H1 (cell line): ENCODE data around the gene PCNX1. TPM values are rescaled to one million over a fixed set of nuclear protein-coding genes. Genes with fewer than 3 reads are reported as not detected.

Source experiments
- CTCF ChIA-PET: fragments of 300-600 bp; sonication (Branson Sonifier 250); formaldehyde crosslinking; loops from one replicate; lab custom pipeline; 2021; ENCODE audit not compliant: partially characterized antibody; lab: Charles Lee
- POLR2A ChIA-PET: fragments of 300-600 bp; sonication (Branson Sonifier 250); formaldehyde crosslinking; loops from one replicate; lab custom pipeline; 2021; ENCODE audit warnings: inconsistent platforms; ENCODE audit not compliant: partially characterized antibody; lab: Charles Lee
- DNase-seq, 2 experiments: peaks; one replicate each; pipeline versions ENCODE4 v3.0.0 to v3.0.0-alpha.2; 2010 to 2022; ENCODE audit warnings: low spot score in 2 of 2, low read depth in 1 of 2, mixed read lengths in 1 of 2
- FAIRE-seq: peaks from 2 replicates; lab custom pipeline; 2011; peaks lifted over from hg19 to GRCh38; lab: Jason Lieb, UNC
- H2AFZ ChIP-seq: 2 replicates; pipeline ENCODE4 v1.8.1; 2012; ENCODE audit warnings: low read length, inconsistent platforms
- H2AK5ac ChIP-seq: 2 replicates; pipeline ENCODE4 v1.6.1; 2013; ENCODE audit warnings: low read depth, low read length
- H2BK120ac ChIP-seq: replicated peaks from 2 replicates; pipeline ENCODE3; 2013; ENCODE audit warnings: low read depth, low read length, inconsistent platforms
- H2BK12ac ChIP-seq: 2 replicates; pipeline ENCODE4 v1.6.1; 2013; ENCODE audit warnings: low read depth, low read length
- H2BK15ac ChIP-seq: 2 replicates; pipeline ENCODE4 v1.6.1; 2013; ENCODE audit warnings: low read length
- H2BK20ac ChIP-seq: 2 replicates; pipeline ENCODE4 v1.6.1; 2013; ENCODE audit warnings: low read length
- H2BK5ac ChIP-seq: 2 replicates; pipeline ENCODE4 v1.6.1; 2013; ENCODE audit warnings: low read depth, low read length
- H3K14ac ChIP-seq: 2 replicates; pipeline ENCODE4 v1.6.1; 2013; ENCODE audit warnings: inconsistent platforms; ENCODE audit not compliant: insufficient read length
- H3K18ac ChIP-seq: 2 replicates; pipeline ENCODE4 v1.6.1; 2013; ENCODE audit warnings: low read length; ENCODE audit errors: extremely low read depth
- H3K23ac ChIP-seq: 2 replicates; pipeline ENCODE4 v1.6.1; 2013; ENCODE audit warnings: inconsistent platforms; ENCODE audit not compliant: insufficient read length
- H3K23me2 ChIP-seq: 2 replicates; pipeline ENCODE4 v1.6.1; 2013; ENCODE audit warnings: low read depth, low read length
- H3K27ac ChIP-seq: 2 replicates; pipeline ENCODE4 v1.6.1; 2011; ENCODE audit warnings: low read depth, low read length, inconsistent platforms
- H3K27me3 ChIP-seq, 4 experiments: replicated peaks in 1 of 4; 1 replicate in 1 of 4; 2 replicates in 3 of 4; pipeline versions ENCODE4 v1.6.1 to v1.8.1; 2011 to 2013; ENCODE audit warnings: low read length in 3 of 4, mild to moderate bottlenecking in 3 of 4, inconsistent platforms in 2 of 4, mixed read lengths in 2 of 4, moderate library complexity in 1 of 4; ENCODE audit not compliant: control insufficient read depth in 3 of 4, insufficient read depth in 3 of 4; ENCODE audit errors: extremely low read depth in 1 of 4
- H3K36me3 ChIP-seq, 4 experiments: 2 replicates each; pipeline versions ENCODE4 v1.6.1 to v1.8.1; 2011 to 2013; ENCODE audit warnings: mild to moderate bottlenecking in 4 of 4, low read length in 3 of 4, moderate library complexity in 2 of 4, control low read depth in 1 of 4, inconsistent platforms in 1 of 4; ENCODE audit not compliant: insufficient read depth in 4 of 4, control insufficient read depth in 2 of 4
- H3K4ac ChIP-seq: replicated peaks from 2 replicates; pipeline ENCODE3; 2013; ENCODE audit warnings: low read length, low read depth, mixed read lengths, inconsistent platforms; ENCODE audit not compliant: insufficient read length
- H3K4me1 ChIP-seq, 4 experiments: replicated peaks in 1 of 4; 1 replicate in 1 of 4; 2 replicates in 3 of 4; pipeline versions ENCODE4 v1.6.1 to v1.8.1; 2011 to 2013; ENCODE audit warnings: low read length in 3 of 4, inconsistent platforms in 2 of 4, mixed read lengths in 1 of 4; ENCODE audit not compliant: insufficient read depth in 4 of 4, control insufficient read depth in 3 of 4
- H3K4me2 ChIP-seq, 2 experiments: 2 replicates each; pipeline versions ENCODE4 v1.6.1 to v1.8.1; 2011 to 2013; ENCODE audit warnings: low read depth in 2 of 2, low read length in 2 of 2, control low read depth in 1 of 2, inconsistent platforms in 1 of 2, mild to moderate bottlenecking in 1 of 2; ENCODE audit not compliant: insufficient read depth in 1 of 2
- H3K4me3 ChIP-seq, 4 experiments: fragments of 200-600, 300-600 bp in 1 of 4; sonication (generic), shearing (Covaris generic), sonication (Bioruptor Twin) in 1 of 4; 2 replicates each; pipeline versions ENCODE4 v1.5.1 to v1.8.1; 2011 to 2016; ENCODE audit warnings: low read length in 4 of 4, low read depth in 3 of 4, control low read depth in 2 of 4, inconsistent platforms in 2 of 4, mild to moderate bottlenecking in 2 of 4, mixed read lengths in 1 of 4, moderate library complexity in 1 of 4; ENCODE audit not compliant: insufficient read depth in 2 of 4; ENCODE audit errors: extremely low read depth in 1 of 4
- H3K56ac ChIP-seq: replicated peaks from 2 replicates; pipeline ENCODE3; 2013; ENCODE audit warnings: low read depth, mild to moderate bottlenecking, mixed read lengths, low read length, inconsistent platforms; ENCODE audit not compliant: insufficient read length
- H3K79me1 ChIP-seq: 2 replicates; pipeline ENCODE4 v1.6.1; 2013; ENCODE audit warnings: low read depth, low read length, control low read depth
- H3K79me2 ChIP-seq, 2 experiments: 2 replicates each; pipeline versions ENCODE4 v1.6.1 to v1.8.1; 2012 to 2013; ENCODE audit warnings: low read length in 2 of 2, mild to moderate bottlenecking in 2 of 2, inconsistent platforms in 1 of 2; ENCODE audit not compliant: insufficient read depth in 2 of 2, control insufficient read depth in 1 of 2
- H3K9ac ChIP-seq, 4 experiments: replicated peaks in 1 of 4; 1 replicate in 1 of 4; 2 replicates in 3 of 4; pipeline versions ENCODE4 v1.6.1 to v1.8.1; 2011 to 2013; ENCODE audit warnings: low read depth in 3 of 4, low read length in 3 of 4, control low read depth in 2 of 4, mild to moderate bottlenecking in 2 of 4, moderate library complexity in 2 of 4, inconsistent platforms in 1 of 4; ENCODE audit errors: extremely low read depth in 1 of 4
- H3K9me3 ChIP-seq, 2 experiments: 2 replicates each; pipeline versions ENCODE4 v1.6.1 to v1.8.1; 2012 to 2013; ENCODE audit warnings: mild to moderate bottlenecking in 2 of 2, moderate library complexity in 2 of 2, control low read depth in 1 of 2, inconsistent platforms in 1 of 2, low read depth in 1 of 2, low read length in 1 of 2, mixed read lengths in 1 of 2; ENCODE audit not compliant: insufficient read depth in 2 of 2
- H4K20me1 ChIP-seq, 2 experiments: replicated peaks in 1 of 2; 2 replicates each; pipeline versions ENCODE3 to v1.8.1; 2011 to 2013; ENCODE audit warnings: inconsistent platforms in 2 of 2, low read length in 2 of 2, mild to moderate bottlenecking in 1 of 2; ENCODE audit not compliant: insufficient read depth in 2 of 2, control insufficient read depth in 1 of 2
- H4K5ac ChIP-seq: 2 replicates; pipeline ENCODE4 v1.6.1; 2013; ENCODE audit warnings: low read length, low read depth, mixed read lengths, inconsistent platforms; ENCODE audit not compliant: insufficient read length
- H4K8ac ChIP-seq: 2 replicates; pipeline ENCODE4 v1.8.0; 2013; ENCODE audit warnings: mild to moderate bottlenecking, moderate library complexity, low read length, inconsistent platforms; ENCODE audit not compliant: insufficient read depth; ENCODE audit errors: extremely low read depth
- H4K91ac ChIP-seq: replicated peaks from 2 replicates; pipeline ENCODE3; 2013; ENCODE audit warnings: low read length, mixed read lengths, inconsistent platforms; ENCODE audit not compliant: insufficient read length
- BRCA1 ChIP-seq: IDR thresholded peaks from 2 replicates; pipeline ENCODE4 v1.6.1; 2012; ENCODE audit warnings: low read depth, low read length, improper control_type of control experiment
- CHD2 ChIP-seq: IDR thresholded peaks from 2 replicates; pipeline ENCODE4 v1.6.1; 2012; ENCODE audit warnings: low read length, improper control_type of control experiment
- FOSL1 ChIP-seq: IDR thresholded peaks from 2 replicates; pipeline ENCODE4 v1.6.1; 2011; ENCODE audit warnings: mild to moderate bottlenecking, low read depth, low read length, moderate library complexity; ENCODE audit not compliant: insufficient read depth
- GABPA ChIP-seq: IDR thresholded peaks from 2 replicates; pipeline ENCODE4 v1.6.1; 2011; ENCODE audit warnings: mild to moderate bottlenecking, low read length, moderate library complexity, borderline replicate concordance; ENCODE audit not compliant: insufficient read depth
- GTF2F1 ChIP-seq: IDR thresholded peaks from 2 replicates; pipeline ENCODE4 v1.6.1; 2012; ENCODE audit warnings: low read depth, low read length, improper control_type of control experiment, borderline replicate concordance
- RFX5 ChIP-seq: IDR thresholded peaks from 2 replicates; pipeline ENCODE4 v1.6.1; 2011; ENCODE audit warnings: low read depth, low read length, improper control_type of control experiment, borderline replicate concordance
- SIN3A ChIP-seq, 2 experiments: IDR thresholded peaks in 1 of 2; conservative IDR thresholded peaks in 1 of 2; 2 replicates each; pipeline ENCODE4 v1.6.1; 2011 to 2012; ENCODE audit warnings: low read length in 2 of 2, improper control_type of control experiment in 1 of 2, low read depth in 1 of 2, mild to moderate bottlenecking in 1 of 2
- SP4 ChIP-seq: IDR thresholded peaks from 2 replicates; pipeline ENCODE4 v1.6.1; 2012; ENCODE audit warnings: low read length, inconsistent platforms
- SUZ12 ChIP-seq: fragments of 200-600 bp; sonication (generic); IDR thresholded peaks from 2 replicates; pipeline ENCODE4 v1.6.1; 2012; ENCODE audit warnings: mild to moderate bottlenecking, inconsistent platforms, low read length, moderate library complexity, mixed read lengths
- YY1 ChIP-seq: IDR thresholded peaks from 2 replicates; pipeline ENCODE4 v1.6.1; 2011; ENCODE audit warnings: low read depth, mild to moderate bottlenecking, low read length
- ZNF274 ChIP-seq: IDR thresholded peaks from 2 replicates; pipeline ENCODE4 v1.7.0; 2012; ENCODE audit warnings: low read length, borderline replicate concordance; ENCODE audit errors: extremely low read depth
- WGBS, 2 experiments: shearing (Covaris generic) in 1 of 2; methylation state at CpG; one replicate each; pipeline versions ENCODE4 v1.1.6 to v1.1.7; 2013 to 2015; ENCODE audit warnings: low lambda C conversion rate in 2 of 2, mixed read lengths in 2 of 2, inconsistent platforms in 1 of 2, low coverage in 1 of 2, missing lambda C conversion rate in 1 of 2; ENCODE audit not compliant: insufficient replicate concordance in 2 of 2, insufficient coverage in 1 of 2, insufficient read length in 1 of 2; ENCODE audit errors: extremely low coverage in 1 of 2, missing lambda C conversion rate in 1 of 2; 5-methylcytosine and 5-hydroxymethylcytosine counted together
- polyA plus RNA-seq, 7 experiments: library from polyadenylated mRNA; depleted of rRNA in 3 of 7; stranded (reverse) in 5 of 7; unstranded in 2 of 7; fragments of >200 nt in 5 of 7; fragments of 200-250 nt in 2 of 7; gene quantifications; 1 replicate in 5 of 7; 2 replicates in 1 of 7; 4 replicates in 1 of 7; pipeline versions ENCODE4 v1.2.1 to v1.2.3, GENCODE V29; 2011 to 2013; ENCODE audit warnings: missing spikeins in 2 of 7, mixed read lengths in 2 of 7
- total RNA-seq: library from RNA; stranded (reverse); fragmentation: NEBNext Ultra II Directional; extraction: Animal tissue kit (Norgen Biotek cat#: 25700); gene quantifications from 2 replicates; pipeline ENCODE4 v1.2.1, GENCODE V29; 2021
- TF ChIP-seq, protein P1 (sequence below), 3 experiments: IDR thresholded peaks; 1 replicate in 2 of 3; 2 replicates in 1 of 3; pipeline versions ENCODE4 v1.5.1 to v1.6.1; 2011; ENCODE audit warnings: low read length in 3 of 3, mild to moderate bottlenecking in 3 of 3, inconsistent platforms in 2 of 3, low read depth in 1 of 3, moderate library complexity in 1 of 3; ENCODE audit not compliant: insufficient read depth in 1 of 3; ENCODE audit errors: control extremely low read depth in 1 of 3

Gene PCNX1
- total and polyA plus RNA-seq, 2 of the 8 experiments (the other 6 are each of a cell fraction or from before 2014, with no cell fraction given): 37.7 to 53.2 TPM

DNA sequence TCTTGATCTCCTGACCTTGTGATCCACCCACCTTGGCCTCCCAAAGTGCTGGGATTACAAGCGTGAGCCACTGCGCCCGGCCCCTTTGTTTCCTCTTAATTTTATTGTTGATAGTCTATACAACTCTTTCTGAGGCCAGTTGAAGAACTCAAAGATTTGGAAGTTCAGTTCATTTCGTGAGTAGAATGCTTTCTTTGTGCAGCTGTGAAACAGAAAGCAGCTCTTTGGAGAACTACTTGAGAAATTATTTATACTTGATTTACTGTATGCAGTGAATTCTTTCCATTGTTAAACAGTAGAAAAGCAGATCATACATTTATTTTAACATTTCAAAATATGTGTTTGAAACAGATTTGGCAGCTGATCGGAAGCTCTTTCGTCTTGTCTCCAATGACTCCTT lies 69.3 kb downstream of the PCNX1 start:
- Histone ChIP-seq H3K79me2 (peaks cover 0 to 31% of the 10 kb centered on the region in 2 experiments; a peak in 2 of 4 replicates), H3K9ac (no peak overlapping the region), H3K23ac (no peak overlapping the region), H3K4me1 (no peaks in the 10 kb centered on the region), H3K27ac (no peak overlapping the region), H4K20me1 (peaks cover 0 to 4% of the 10 kb centered on the region in 2 experiments), H3K18ac (no peak overlapping the region), H3K14ac (no peak overlapping the region), H3K27me3 (peaks cover 0 to 1% (median 0%) of the 10 kb centered on the region in 4 experiments; a peak in 1 of 7 replicates), H3K56ac (no peak overlapping the region), H4K91ac (no peak overlapping the region), H3K23me2 (no peaks in the 10 kb centered on the region), H3K36me3 (peaks cover 0 to 25% (median 15%) of the 10 kb centered on the region in 4 experiments; a peak in 6 of 8 replicates), H3K4ac (no peak overlapping the region), H2BK5ac (no peak overlapping the region), H3K9me3 (no peaks in the 10 kb centered on the region), H3K4me3 (no peak overlapping the region), H4K5ac (no peak overlapping the region), H2BK15ac (no peak overlapping the region), H2AFZ (no peak overlapping the region), H2BK20ac (no peak overlapping the region), H2BK12ac (no peak overlapping the region), H2AK5ac (no peak overlapping the region), H2BK120ac (no peak overlapping the region), H4K8ac (no peak overlapping the region), H3K4me2 (no peak overlapping the region), H3K79me1 (peaks cover 3% of the 10 kb centered on the region; the same call in 1 of the 2 replicates)
- ChIA-PET CTCF (interaction anchor here (0.7 to 1.8 kb wide), 3 partner anchors 9 to 187 kb away, joined by 3 to 6 read pairs (median 5); partner anchors contain the start of gene PCNX1), POLR2A (no interaction called here)
- FAIRE-seq (no peak), DNase-seq (no peak)
- WGBS, 2 experiments: 89% methylated on average over 6 of the region's 6 CpGs; no CpG with 5 or more reads in 1 of the 2 experiments
- TF ChIP-seq SUZ12: no peak
- no peak for TF ChIP-seq GABPA
- TF ChIP-seq, protein P1, sequence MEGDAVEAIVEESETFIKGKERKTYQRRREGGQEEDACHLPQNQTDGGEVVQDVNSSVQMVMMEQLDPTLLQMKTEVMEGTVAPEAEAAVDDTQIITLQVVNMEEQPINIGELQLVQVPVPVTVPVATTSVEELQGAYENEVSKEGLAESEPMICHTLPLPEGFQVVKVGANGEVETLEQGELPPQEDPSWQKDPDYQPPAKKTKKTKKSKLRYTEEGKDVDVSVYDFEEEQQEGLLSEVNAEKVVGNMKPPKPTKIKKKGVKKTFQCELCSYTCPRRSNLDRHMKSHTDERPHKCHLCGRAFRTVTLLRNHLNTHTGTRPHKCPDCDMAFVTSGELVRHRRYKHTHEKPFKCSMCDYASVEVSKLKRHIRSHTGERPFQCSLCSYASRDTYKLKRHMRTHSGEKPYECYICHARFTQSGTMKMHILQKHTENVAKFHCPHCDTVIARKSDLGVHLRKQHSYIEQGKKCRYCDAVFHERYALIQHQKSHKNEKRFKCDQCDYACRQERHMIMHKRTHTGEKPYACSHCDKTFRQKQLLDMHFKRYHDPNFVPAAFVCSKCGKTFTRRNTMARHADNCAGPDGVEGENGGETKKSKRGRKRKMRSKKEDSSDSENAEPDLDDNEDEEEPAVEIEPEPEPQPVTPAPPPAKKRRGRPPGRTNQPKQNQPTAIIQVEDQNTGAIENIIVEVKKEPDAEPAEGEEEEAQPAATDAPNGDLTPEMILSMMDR (IDR thresholded peaks at IDR 0.05; ENCODE audit: control extremely low read depth in 1 of 3, insufficient read depth in 1 of 3, low read depth in 1 of 3, low read length in 3 of 3): no peak
- no peak for TF ChIP-seq ZNF274
- TF ChIP-seq SIN3A (conservative IDR thresholded peaks at IDR 0.05 in 1 of 2, IDR thresholded peaks at IDR 0.05 in 1 of 2; ENCODE audit: low read depth in 1 of 2, low read length in 2 of 2): no peak
- no peak for TF ChIP-seq SP4
- TF ChIP-seq YY1: no peak
- no peak for TF ChIP-seq FOSL1
- no peak for TF ChIP-seq BRCA1
- TF ChIP-seq CHD2: no peak
- no peak for TF ChIP-seq RFX5
- TF ChIP-seq GTF2F1: no peak
